Measurements from ENCODE around the gene ISCU. TPM values are rescaled to one million over a fixed set of nuclear protein-coding genes. Genes with fewer than 3 reads are reported as not detected.

The ISCU gene
- total and polyA plus RNA-seq, 2 of the 8 experiments (the other 6 are each of a cell fraction or from before 2014, with no cell fraction given): 72.1 to 78.1 TPM

GRCh38 chr12:108564724-108565123 lies 2.3 kb downstream of the ISCU start:
- no peak overlapping the region for H2AFZ ChIP-seq (ENCODE audit: low read length)
- H3K27ac ChIP-seq (ENCODE audit: low read depth, low read length): no peak overlapping the region
- H2BK5ac ChIP-seq (ENCODE audit: low read depth, low read length): no peak overlapping the region
- H2BK120ac ChIP-seq (replicated peaks; ENCODE audit: low read depth, low read length): no peak overlapping the region
- no peaks in the 10 kb centered on the region for H3K79me1 ChIP-seq (ENCODE audit: low read depth, low read length)
- H3K9ac ChIP-seq (replicated peaks in 1 of 4; ENCODE audit: extremely low read depth in 1 of 4, low read depth in 3 of 4, low read length in 3 of 4): no peak overlapping the region
- H3K4me1 ChIP-seq (replicated peaks in 1 of 4; ENCODE audit: control insufficient read depth in 3 of 4, insufficient read depth in 4 of 4, low read length in 3 of 4): 0 out of 7 replicates have a peak, but pooled peaks cover 0 to 4% (median 0%) of the 10 kb centered on the region in 4 experiments
- H3K4me3 ChIP-seq (ENCODE audit: extremely low read depth in 1 of 4, insufficient read depth in 2 of 4, low read depth in 3 of 4, low read length in 4 of 4): no peak overlapping the region
- no peak overlapping the region for H3K56ac ChIP-seq (replicated peaks; ENCODE audit: insufficient read length, low read depth, low read length)
- H4K20me1 ChIP-seq (replicated peaks in 1 of 2; ENCODE audit: control insufficient read depth in 1 of 2, insufficient read depth in 2 of 2, low read length in 2 of 2): peaks cover 0 to 6% of the 10 kb centered on the region in 2 experiments
- FAIRE-seq (no peak), DNase-seq (ENCODE audit: low read depth in 1 of 2, low spot score in 2 of 2) (no peak)
- no peak overlapping the region for H2BK15ac ChIP-seq (ENCODE audit: low read length)
- H3K4me2 ChIP-seq (ENCODE audit: insufficient read depth in 1 of 2, low read depth in 2 of 2, low read length in 2 of 2): no peak overlapping the region
- ChIA-PET POLR2A (ENCODE audit: partially characterized antibody) (no interaction called here), CTCF (ENCODE audit: partially characterized antibody) (interaction anchor here (0.6 to 24.3 kb wide), 11 partner anchors 8 to 605 kb away, joined by 3 to 523 read pairs (median 4); partner anchors contain the start of gene TMEM119)
- H2AK5ac ChIP-seq (ENCODE audit: low read depth, low read length): no peak overlapping the region
- H2BK12ac ChIP-seq (ENCODE audit: low read depth, low read length): no peak overlapping the region
- H3K9me3 ChIP-seq (ENCODE audit: insufficient read depth in 2 of 2, low read depth in 1 of 2, low read length in 1 of 2): no peaks in the 10 kb centered on the region
- no peaks in the 10 kb centered on the region for H3K27me3 ChIP-seq (replicated peaks in 1 of 4; ENCODE audit: control insufficient read depth in 3 of 4, extremely low read depth in 1 of 4, insufficient read depth in 3 of 4, low read length in 3 of 4)
- H4K8ac ChIP-seq (ENCODE audit: extremely low read depth, insufficient read depth, low read length): no peak overlapping the region
- TF ChIP-seq TAF1 (IDR thresholded peaks at IDR 0.05; ENCODE audit: low read depth, low read length) (no peak), SUZ12 (IDR thresholded peaks at IDR 0.05; ENCODE audit: low read length) (no peak), RFX5 (IDR thresholded peaks at IDR 0.05; ENCODE audit: borderline replicate concordance, low read depth, low read length) (no peak), SIRT6 (IDR thresholded peaks at IDR 0.05; ENCODE audit: low read length) (no peak), RBBP5 (IDR thresholded peaks at IDR 0.05; ENCODE audit: borderline replicate concordance, low read depth, low read length) (no peak), MAFK (IDR thresholded peaks at IDR 0.05; ENCODE audit: low read depth, low read length) (no peak), SP4 (IDR thresholded peaks at IDR 0.05; ENCODE audit: low read length) (no peak), TAF7 (optimal IDR thresholded peaks at IDR 0.05; ENCODE audit: borderline replicate concordance, low read depth, low read length) (no peak), HDAC2 (IDR thresholded peaks at IDR 0.05; ENCODE audit: borderline replicate concordance in 1 of 2, low read depth in 2 of 2, low read length in 2 of 2) (no peak), CEBPB (IDR thresholded peaks at IDR 0.05; ENCODE audit: low read depth, low read length) (no peak), EP300 (IDR thresholded peaks at IDR 0.05; ENCODE audit: borderline replicate concordance in 1 of 2, low read depth in 2 of 2, low read length in 2 of 2) (no peak), POLR2A (IDR thresholded peaks at IDR 0.05; ENCODE audit: control extremely low read depth in 1 of 2, low read depth in 2 of 2, low read length in 2 of 2) (no peak)
- TF ChIP-seq, protein P1, sequence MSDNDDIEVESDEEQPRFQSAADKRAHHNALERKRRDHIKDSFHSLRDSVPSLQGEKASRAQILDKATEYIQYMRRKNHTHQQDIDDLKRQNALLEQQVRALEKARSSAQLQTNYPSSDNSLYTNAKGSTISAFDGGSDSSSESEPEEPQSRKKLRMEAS (IDR thresholded peaks at IDR 0.05): no peak
- H2BK20ac ChIP-seq (ENCODE audit: low read length): no peak overlapping the region
- no peak overlapping the region for H4K91ac ChIP-seq (replicated peaks; ENCODE audit: insufficient read length, low read length)
- peaks cover 24 to 55% (median 47%) of the 10 kb centered on the region in 4 experiments for H3K36me3 ChIP-seq (ENCODE audit: control insufficient read depth in 2 of 4, insufficient read depth in 4 of 4, low read length in 3 of 4)
- peaks cover 20% of the 10 kb centered on the region for H3K23me2 ChIP-seq (ENCODE audit: low read depth, low read length)
- no peak overlapping the region for H3K23ac ChIP-seq (ENCODE audit: insufficient read length)
- H4K5ac ChIP-seq (ENCODE audit: insufficient read length, low read depth, low read length): no peak overlapping the region
- H3K18ac ChIP-seq (ENCODE audit: extremely low read depth, low read length): no peak overlapping the region
- no peak overlapping the region for H3K4ac ChIP-seq (replicated peaks; ENCODE audit: insufficient read length, low read depth, low read length)
- peaks cover 12 to 26% of the 10 kb centered on the region in 2 experiments for H3K79me2 ChIP-seq (ENCODE audit: control insufficient read depth in 1 of 2, insufficient read depth in 2 of 2, low read length in 2 of 2)
- no peak overlapping the region for H3K14ac ChIP-seq (ENCODE audit: insufficient read length)

Measured in H1 (cell line).